HG03139 (cell line): ENCODE results near the gene DLX3.

Source experiments
- ATAC-seq: cut with Tn5 transposase; IDR thresholded peaks from one replicate; pipeline ENCODE4 v1.9.1; 2021; ENCODE audit not compliant: unreplicated experiment

The DLX3 gene

DNA sequence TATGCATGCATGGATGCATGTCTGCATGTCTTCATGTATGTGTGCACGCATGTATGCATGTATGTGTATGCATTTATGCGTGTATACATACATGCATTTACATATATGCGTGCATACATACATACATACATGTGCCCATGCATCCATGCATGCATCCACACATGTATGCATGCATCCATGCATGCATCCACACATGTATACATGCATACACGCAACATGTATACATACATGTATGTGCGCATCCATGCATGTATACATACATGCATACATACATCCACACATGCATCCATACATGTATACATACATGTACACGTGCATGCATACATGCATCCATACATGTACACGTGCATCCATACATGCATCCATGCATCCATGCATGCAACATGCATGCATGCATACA is 29.8 kb upstream of the DLX3 start:
- ATAC-seq, result no peak

DNA sequence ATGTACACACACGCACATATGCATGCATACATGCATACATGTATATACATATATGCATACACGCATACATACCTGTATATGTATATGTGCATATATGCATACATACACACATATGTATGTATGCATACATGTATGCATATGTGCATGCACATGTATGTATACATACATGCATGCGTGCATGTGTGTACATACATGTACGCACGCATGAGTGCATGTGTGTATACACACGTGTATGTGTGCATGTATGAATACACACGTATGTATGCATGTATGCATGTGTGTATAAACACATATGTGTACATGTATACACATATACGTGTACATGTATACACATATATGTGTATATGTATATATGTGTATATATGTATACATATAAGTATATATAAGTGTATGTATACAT is 28.5 kb upstream of the DLX3 start:
- ATAC-seq, result no peak

DNA sequence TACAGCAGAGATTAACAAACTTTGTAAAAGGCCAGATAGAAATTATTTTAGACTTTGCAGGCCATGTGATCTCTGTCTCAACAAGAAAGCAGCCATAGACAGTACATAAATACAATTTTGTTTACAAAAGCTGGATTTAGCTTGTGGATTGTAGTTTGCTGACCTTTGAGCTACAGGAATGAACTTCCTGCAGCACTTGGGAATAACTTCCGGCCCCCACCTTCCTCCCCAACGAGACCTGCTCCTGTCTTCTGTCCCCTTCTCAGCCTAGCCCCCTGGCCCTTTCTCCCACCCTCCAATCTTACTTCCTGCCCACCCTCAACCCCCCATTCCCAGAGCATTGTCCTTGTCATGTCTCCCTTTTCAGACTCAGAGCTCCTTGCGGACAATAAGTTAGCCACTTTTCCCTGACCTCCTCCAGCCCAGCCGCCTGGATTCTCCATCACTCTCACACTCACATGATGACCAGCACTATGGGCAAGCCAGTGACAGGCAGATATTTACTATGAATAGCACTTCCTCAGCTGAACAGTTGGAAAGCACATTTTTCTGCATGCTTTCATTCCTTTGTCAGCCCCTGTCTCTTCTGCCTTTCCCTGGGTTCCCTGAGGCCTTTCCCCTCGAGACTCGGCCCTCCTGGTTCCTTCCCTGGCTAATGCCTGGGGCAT is 27.6 kb upstream of the DLX3 start:
- ATAC-seq, result no peak

DNA sequence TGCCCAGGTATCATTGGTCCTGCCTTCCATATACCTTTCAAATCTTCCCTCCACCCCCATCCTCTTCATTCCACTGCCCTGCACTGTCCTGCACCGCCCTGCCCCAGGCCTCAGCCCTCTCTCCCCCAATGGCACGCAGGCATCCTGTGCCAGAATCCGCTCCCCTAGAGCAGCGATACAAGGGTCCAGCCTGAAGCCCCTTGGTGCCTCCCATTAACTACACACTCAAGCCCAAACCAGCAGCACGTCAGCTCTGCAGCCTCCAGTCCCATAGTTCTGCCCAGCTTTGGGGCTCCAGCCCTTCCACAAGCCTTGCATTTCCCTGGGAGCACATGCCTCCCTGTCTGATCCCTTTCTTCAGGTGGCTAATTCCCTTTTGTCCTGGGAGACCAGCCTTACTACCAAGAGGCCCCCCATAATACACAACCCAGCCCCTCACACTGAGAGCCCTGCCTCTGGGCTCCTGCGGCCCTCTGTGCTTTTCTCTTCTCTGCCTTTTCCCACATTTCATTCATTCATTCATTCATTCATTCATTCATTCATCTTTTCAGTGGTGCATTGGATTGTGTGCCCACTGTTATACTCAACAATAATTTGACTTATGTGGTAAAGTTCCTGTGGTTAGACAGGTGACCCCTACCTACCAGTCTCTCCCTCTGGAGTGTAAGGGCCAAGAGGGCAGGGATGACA is 26.8 kb upstream of the DLX3 start:
- no peak for ATAC-seq

DNA sequence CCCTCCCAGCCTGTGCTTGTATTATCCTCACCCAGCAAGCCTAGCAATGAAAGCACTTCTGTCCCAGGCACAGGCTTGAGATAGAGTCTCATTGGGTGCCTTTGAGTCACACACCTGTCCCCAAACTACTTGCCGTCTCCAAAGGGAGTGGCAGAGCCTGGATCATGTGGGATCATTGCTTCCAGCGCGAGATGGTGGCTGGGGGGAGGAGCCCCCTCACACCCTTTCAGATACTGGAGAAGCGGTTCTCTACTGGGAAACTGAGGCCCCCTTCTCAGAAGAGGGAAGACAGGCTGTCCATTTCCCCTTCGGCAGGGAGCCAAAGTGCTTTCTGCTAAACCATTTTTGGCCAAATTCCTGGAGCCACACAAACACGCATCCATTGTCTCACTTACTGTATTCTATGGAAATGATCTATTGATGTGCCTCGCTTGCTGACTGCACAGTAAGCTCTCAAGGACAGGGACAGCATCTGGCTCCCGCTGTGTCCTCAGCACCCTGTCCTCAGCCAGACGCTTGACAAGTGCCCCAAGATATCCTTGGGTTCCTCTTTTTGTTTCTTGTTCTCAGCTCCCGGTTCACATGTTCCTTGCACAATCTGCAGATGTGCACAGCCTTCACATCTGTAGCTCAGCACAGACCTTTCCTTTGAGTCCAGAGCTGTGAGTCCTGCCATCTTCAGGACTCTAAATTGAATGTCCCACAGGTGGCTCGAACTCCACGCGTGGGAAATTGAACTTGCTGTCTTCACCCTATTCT is 26.0 kb upstream of the DLX3 start:
- no peak for ATAC-seq

DNA sequence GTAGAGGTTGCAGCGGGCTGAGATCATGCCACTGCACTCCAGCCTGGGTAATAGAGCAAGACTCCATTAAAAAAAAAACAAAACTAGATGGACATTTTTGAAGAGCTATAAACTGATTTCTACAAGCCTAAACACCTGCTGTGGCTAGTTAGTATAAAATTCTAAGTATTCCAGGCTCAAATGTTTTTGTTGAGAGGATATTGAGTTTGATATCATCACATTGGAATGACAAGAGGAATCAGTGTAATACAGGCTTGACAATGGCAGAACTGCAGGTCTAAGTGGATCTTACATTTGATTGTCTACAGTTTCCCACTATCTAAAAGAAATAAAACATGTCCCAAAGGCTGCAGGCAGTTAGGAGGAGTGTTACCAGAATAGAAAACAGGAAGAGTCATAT is 23.9 kb upstream of the DLX3 start:
- ATAC-seq, result no peak

DNA sequence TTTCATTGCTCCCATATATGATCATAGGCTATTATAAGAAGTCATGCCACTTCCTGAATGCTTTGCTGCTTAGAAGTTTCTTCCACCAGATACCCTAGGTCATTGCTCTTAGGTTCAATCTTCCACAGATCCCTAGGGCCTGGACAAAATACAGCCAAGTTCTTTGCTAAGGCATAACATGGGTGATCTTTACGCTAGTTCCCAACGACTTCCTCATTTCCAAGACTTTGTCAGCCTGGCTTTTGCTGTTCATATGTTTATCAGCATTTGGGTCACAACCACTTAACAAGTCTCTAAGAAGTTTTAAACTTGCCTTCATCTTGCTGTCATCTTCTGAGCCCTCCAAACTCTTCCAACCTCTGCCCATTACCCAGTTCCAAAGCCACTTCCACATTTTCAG is 20.1 kb upstream of the DLX3 start:
- ATAC-seq, result no peak

DNA sequence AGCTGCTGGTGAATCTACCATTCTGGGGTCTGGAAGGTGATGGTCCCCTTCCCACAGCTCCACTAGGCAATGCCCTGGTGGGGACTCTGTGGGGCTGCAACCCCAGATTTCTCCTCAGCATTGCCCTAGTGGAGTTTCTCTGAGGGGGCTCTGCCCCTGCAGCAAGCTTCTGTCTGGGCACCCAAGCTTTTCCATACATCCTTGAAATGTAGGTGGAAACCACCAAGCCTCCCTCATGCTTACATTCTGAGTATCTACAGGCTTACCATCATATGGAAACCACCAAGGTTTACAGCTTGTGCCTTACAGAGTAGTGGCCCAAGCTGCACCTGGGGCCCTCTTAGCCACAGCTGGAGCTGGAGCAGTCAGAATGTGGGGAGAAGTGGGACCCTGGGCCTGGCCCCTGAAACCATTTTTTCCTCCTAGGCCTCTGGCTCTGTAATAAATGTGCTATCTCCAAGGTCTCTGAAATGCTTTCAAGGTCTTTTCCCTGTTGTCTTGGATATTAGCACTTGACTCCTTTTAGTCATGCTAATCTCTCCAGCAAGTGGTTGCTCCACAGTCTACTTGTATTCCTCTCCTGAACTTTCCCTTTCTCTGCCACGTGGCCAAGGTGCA is 19.6 kb upstream of the DLX3 start:
- no peak for ATAC-seq

DNA sequence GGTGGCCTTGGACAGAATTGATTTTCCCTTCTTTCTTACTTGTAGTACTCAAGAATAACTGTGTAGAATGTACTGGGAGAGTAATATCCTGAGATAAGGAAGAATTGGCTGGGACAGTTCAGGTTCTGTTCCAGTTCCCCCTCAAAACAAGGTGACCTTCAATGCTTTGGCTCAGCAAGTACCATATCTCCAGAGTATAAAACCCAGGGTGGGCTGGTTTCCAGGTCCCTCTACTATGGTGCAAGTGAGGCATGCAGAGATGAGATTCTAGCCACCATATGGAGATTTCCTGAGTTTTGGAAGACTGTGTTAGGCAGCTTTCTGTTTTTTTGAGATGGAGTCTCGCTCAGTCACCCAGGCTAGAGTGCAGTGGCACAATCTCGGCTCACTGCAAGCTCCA is 18.1 kb upstream of the DLX3 start:
- no peak for ATAC-seq

DNA sequence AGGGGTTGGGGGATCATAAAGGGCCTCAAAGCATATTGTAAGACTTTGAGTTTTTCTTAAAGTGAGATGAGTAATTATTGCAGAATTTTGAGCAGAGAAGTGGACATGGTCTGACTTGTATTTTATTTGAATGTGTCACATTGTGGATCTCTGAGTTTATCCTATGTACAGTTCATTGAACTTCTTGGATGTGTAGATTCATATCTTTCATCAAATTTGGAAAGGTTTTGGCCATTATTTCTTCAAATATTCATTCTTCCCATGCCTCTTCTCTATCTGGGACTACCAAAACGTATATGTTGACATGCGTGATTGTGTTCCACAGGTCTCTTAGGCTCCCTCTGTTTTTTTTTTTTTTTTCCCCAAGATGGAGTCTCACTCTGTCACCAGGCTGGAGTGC is 14.3 kb upstream of the DLX3 start:
- no peak for ATAC-seq

DNA sequence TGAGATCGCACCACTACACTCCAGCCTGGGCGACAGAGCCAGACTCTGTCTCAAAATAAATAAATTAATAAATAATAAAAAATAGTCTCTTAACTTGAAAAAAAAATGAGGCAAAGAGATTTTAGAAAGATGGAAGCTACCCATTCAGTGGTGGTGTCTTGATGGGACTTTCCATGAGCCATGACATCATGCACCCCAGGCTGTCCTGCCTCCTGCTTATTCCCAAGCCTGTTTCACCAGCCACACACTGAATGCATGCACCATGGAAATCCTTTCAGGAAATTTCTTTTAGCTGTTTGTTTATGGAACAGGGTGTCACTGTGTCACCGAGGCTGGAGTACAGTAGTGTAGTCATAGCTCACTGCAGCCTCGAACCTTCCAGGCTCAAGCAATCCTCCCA is 8.9 kb upstream of the DLX3 start:
- no peak for ATAC-seq

DNA sequence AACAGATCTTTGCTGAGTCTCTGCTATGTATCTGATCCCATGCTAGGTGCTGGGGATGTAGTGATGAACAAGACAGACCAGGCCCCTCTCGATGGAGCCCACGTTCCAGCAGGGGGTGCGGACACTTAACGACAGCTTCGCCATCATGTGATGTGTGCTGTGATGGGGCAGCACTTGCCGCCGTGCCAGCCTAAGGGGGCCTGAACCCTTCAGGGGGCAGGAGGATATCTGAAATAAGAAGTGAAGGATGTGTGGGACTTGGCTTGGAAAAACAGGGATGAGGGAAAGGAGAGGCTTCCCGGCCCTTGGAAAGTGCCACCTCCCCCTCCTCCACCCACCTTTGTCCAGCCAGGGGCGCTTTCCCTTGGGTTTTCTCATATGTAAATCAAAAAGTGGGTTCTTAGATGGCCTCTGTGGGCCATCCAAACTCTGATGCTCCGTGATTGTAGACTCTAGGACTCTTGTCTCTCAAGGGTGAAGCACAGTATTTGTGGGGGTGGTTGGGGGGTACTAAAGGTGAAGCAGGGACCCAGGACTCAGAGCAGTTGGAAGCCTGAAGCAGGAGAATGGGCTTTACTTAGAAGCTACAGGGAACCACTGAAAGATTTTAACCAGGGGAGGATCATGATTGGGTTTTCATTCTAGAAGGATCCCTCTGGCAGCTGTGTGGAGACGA is 4.0 kb upstream of the DLX3 start:
- no peak for ATAC-seq

DNA sequence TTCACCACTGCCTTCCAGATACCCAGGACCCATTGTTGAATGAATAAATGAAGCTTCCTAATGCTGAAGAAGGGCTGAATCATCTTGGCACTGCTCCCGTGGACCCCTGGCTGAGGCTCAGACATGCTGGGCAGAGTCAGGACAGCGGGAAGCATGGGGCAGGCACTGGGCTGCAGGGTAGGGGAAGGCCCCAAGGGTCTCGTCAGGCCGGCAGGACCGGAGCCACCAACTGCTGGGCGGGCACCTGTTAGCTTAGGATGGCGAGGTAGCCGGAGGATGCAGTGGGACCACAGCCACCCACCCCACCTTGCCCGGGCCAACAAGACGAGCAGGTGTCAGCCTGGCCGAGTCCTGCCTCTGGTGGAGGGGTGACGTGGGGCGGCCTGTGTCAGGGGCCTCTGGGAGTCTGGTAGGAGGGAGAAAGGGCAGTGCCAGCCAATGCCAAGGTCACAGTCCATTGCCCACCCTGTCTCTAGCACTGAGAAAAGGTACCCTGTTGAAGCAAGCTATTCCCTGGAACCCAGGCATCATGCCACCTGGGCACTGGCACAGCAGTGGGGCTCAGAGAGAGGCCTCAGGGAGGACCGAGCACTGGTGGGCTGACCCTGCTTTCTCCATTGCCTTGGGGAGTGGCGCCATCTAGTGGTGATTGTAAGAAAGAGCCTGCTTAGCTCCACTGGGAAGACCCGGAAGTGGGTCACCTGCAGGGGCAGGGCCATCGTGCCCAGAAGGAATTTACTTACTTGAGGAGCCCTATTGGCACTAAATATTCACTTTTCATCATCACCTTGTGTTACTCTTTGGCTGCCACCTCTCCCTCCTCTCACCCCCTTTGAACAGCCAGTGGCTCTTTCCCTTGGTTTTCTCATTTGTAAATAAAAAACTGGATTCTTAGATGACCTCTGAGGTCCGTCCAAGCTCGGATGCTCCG is 3.0 kb upstream of the DLX3 start:
- ATAC-seq, result no peak

DNA sequence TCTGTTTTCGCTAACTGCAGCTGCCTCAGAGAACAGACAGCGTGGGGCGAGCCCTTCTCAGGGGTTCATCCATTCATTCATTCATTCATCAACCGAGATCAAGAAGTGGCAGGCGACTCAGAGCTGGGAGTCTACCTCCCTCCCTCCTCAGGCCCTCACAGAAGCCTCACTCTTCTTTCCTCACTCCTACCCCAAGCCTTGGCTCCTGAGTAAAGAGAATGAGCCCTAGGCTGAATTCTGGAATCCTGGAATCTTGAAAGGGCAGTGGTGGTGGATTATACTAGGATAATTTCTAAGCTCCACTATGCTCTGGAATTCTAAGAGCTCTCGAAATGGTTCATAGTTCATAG is 2.3 kb upstream of the DLX3 start:
- no peak for ATAC-seq

DNA sequence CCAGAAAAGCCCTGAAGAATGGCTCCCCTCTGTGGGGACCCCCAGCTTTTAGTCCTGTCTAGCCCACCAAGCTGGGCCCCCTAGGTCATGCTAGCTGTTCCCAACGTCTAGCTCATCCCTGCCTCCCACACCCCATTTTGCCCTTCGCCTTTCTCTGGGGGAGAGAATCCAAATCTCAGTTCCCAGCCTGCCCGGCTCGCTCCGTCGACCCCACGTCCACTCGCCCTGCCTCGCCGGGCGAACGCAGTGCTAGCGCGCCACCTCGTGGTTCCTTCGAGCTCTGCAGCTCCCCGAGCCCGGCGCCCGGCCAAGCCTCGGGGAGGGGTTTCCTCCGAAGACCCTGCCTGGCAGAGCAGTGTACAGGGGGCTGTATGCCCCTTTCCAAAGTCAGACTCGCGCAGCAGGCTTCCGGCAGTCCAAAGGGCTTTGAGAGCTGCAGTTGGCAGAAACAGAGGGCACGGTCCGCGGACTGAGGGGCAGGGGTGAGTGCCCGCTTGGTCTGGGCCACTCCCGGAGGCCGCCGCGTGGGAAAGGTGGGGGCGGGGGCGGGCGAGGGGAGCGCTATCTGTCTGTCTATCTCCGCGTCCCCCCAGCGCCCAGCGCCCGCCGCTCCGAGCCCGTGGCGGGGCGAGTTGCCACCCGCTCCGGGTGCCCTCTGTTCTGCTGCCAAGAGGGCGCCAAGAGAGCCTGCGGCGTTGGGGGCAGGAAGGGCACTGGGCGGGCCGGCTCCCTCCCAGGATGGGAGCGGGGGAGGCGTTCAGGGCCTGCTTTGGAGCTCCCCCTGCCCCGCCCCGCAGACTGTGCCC is 1.7 kb upstream of the DLX3 start:
- no peak for ATAC-seq

DNA sequence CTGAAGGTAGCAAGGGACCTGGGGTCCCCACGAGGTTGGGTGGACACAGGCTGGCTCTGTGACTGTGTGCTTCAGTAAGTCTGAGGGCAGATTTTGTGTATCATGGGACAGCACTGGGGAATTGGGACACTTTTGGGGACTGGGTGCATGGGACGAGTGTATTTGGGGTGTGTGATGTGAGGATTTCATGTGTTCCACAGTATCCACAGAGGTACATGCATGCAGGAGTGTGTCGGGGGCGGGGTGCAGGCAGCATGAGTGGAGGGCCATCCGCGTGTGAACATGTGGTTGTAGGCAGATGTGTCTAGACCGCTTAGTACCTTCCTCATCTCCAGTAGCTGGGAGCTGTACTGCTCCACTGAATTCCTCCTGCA is 1.1 kb upstream of the DLX3 start:
- ATAC-seq, result no peak

DNA sequence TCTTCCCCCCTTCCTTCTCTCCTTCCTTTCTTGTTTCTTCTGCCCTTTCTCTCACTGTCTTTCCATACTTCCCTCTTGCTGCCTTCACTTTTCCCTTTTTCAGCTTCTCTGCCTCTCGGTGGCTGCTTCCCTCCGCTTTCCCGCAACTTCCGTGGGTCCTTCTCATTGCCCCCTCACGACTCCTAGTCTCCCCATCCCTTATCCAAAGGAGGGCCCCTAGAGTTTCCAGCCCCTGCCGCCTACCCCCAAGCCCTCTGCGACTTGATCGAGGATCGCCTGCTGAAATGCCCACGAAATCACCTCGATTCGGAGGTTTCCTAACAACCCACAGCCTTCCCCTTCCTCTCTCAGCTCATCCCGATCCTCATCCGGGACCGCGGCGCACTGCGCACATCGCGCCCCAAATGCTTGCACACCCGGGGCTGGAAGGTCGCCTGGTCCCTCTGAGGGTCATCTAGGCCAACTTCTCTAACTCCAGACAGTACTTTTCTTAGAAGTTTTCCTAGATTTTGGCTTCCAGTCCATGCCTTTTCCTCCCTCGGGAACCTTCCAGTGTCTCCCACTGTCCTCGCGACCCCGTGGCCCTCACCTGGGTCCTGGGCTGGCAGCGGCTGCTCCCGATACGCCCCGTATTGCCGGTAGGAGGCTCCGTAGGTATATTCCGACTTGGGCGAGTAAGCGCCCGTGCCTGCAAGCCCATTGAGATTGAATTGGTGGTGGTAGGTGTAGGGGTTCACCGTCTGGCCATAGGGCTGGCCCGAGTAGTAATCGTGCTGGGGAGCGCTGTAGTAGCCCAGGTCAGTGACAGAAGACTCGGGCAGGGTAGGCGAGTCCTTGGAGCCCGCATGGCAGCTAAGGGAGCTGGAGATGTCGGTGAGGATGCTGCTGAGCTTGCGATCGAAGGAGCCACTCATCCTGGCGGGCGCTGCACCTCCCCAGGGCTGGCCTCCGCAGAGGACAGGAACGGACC is 654 bp downstream of the DLX3 start:
- no peak for ATAC-seq

DNA sequence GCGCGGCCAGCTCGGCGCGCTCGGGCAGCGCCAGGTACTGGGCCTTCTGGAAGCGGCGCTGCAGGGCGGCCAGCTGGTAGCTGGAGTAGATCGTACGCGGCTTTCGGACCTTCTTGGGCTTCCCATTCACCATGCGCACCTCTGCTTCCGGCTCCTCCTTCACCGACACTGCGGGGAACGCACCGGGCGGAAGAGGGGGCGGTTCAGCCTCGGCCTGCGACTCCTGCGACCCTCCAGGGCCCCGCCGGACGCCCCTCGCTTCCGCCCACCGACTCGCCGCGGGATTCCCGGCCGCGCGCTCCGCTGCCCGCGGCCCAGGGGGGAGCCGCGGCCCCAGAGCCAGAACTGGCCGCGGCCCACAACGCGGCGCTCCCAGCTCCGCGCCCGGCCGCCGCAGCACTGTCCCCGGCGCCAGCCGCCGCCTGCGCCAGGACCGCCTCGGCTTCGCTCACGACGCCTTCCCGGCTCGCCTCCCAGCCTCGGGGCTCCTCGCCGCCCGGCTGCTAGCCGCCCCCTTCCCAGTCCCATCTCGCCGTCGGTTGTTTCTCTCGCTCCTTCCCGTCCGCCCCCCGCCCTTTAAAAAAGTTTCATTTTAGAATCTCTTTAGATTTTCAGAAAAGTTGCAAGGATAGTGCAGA is 1.5 kb downstream of the DLX3 start:
- ATAC-seq, result no peak
